OCI-LY1 (cell line): ENCODE results near the gene UBAP1L.

Experiments
- H2AFZ ChIP-seq: fragments of 200-600 bp; sonication (generic), shearing (Covaris generic); 2 replicates; pipeline ENCODE4 v1.6.0; 2014; ENCODE audit warnings: antibody characterized with exemption, mild to moderate bottlenecking, low read length
- H3F3A ChIP-seq: fragments of 200-600 bp; sonication (generic), shearing (Covaris generic); 2 replicates; pipeline ENCODE4 v1.6.0; 2014; ENCODE audit warnings: mild to moderate bottlenecking, antibody characterized with exemption, low read length, moderate library complexity; ENCODE audit not compliant: insufficient read depth
- H3K27ac ChIP-seq: fragments of 200-600 bp; sonication (generic); 2 replicates; pipeline ENCODE4 v1.5.1; 2014; ENCODE audit warnings: low read length, mixed run types, mild to moderate bottlenecking, low read depth; ENCODE audit not compliant: poor library complexity, severe bottlenecking
- H3K27me3 ChIP-seq: fragments of 200-600 bp; sonication (generic); 2 replicates; pipeline ENCODE4 v1.6.0; 2014; ENCODE audit warnings: antibody characterized with exemption, mild to moderate bottlenecking, low read length, moderate library complexity; ENCODE audit not compliant: insufficient read depth
- H3K36me3 ChIP-seq: fragments of 200-600 bp; sonication (generic); 2 replicates; pipeline ENCODE4 v1.6.1; 2014; ENCODE audit warnings: mild to moderate bottlenecking, antibody characterized with exemption, low read length, moderate library complexity, mixed read lengths; ENCODE audit not compliant: insufficient read depth
- H3K4me1 ChIP-seq: fragments of 200-600 bp; sonication (generic); 2 replicates; pipeline ENCODE4 v1.5.1; 2014; ENCODE audit warnings: mild to moderate bottlenecking, low read length, moderate library complexity; ENCODE audit not compliant: insufficient read depth, severe bottlenecking
- H3K4me2 ChIP-seq: fragments of 200-600 bp; sonication (generic), shearing (Covaris generic); 2 replicates; pipeline ENCODE4 v1.6.1; 2014; ENCODE audit warnings: low read length
- H3K4me3 ChIP-seq: fragments of 200-600 bp; sonication (generic); 2 replicates; pipeline ENCODE4 v1.5.1; 2014; ENCODE audit warnings: low read length, low read depth, mild to moderate bottlenecking, mixed read lengths; ENCODE audit not compliant: poor library complexity, severe bottlenecking
- H3K79me2 ChIP-seq: fragments of 200-600 bp; shearing (Covaris generic); 2 replicates; pipeline ENCODE4 v1.6.1; 2016; ENCODE audit warnings: mixed run types, low read length, mixed read lengths; ENCODE audit not compliant: insufficient read depth
- H3K9ac ChIP-seq: fragments of 200-600 bp; sonication (generic), shearing (Covaris generic); 2 replicates; pipeline ENCODE4 v1.6.1; 2014; ENCODE audit warnings: mild to moderate bottlenecking, low read length, mixed read lengths
- H3K9me2 ChIP-seq: fragments of 200-600 bp; sonication (generic), shearing (Covaris generic); 2 replicates; pipeline ENCODE4 v1.6.1; 2014; ENCODE audit warnings: low read depth, mild to moderate bottlenecking, low read length, mixed read lengths
- H3K9me3 ChIP-seq: fragments of 200-600 bp; shearing (Covaris generic); 2 replicates; pipeline ENCODE4 v1.6.1; 2014; ENCODE audit warnings: low read length, mixed read lengths
- H4K20me1 ChIP-seq: fragments of 200-600 bp; sonication (generic), shearing (Covaris generic); 2 replicates; pipeline ENCODE4 v1.6.0; 2016; ENCODE audit warnings: mild to moderate bottlenecking, low read length; ENCODE audit not compliant: insufficient read depth
- EZH2 ChIP-seq: fragments of 200-600 bp; sonication (generic), shearing (Covaris generic); IDR thresholded peaks from 2 replicates; pipeline ENCODE4 v1.8.0; 2017; ENCODE audit warnings: borderline replicate concordance, mixed run types, mild to moderate bottlenecking, antibody characterized with exemption, low read length, moderate library complexity, mixed read lengths
- TF ChIP-seq, protein P1 (sequence below): fragments of 200-600 bp; sonication (generic), shearing (Covaris generic); IDR thresholded peaks from 2 replicates; pipeline ENCODE4 v1.5.1; 2017; ENCODE audit warnings: mild to moderate bottlenecking, antibody characterized with exemption, low read length, moderate library complexity, mixed read lengths

Gene UBAP1L

DNA sequence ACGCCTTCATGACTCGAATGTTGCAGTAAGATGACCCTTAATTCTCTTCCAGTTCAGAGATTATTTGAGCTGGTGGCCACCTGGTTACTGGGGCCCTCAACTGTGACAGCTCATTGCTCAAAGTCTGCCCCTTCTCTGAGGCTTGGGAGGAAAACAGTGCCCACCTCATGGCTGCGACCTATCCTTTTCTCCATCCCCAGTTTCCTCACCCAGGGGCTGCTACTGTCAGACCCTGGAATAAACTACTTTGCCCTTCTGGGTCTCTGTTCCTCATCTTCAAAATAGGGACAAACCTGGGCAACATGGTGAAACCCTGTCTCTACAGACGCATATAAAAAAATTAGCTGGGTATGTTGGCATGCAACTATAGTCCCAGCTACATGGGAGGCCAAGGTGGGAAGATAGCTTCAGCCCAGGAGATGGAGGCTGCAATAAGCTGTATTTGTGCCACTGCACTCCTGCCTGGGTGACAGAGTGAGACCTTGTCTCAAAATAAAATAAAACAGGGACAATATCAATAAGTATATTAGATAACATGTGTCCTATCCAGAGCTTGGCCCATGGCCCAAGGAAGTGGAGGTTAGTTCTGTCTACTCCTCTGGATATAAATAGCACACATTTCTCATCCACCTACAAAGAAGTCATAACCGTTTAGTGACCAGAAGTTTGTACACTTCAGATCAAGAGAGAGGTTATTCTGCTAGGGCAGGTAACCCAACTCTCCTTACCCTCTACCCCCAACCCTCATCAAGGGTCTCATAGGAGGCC, 45.0 kb downstream of the UBAP1L start:
- no peaks in the 10 kb centered on the region for H3K36me3 ChIP-seq
- H3K4me2 ChIP-seq: no peak overlapping the region
- H3K27me3 ChIP-seq: peaks cover 1% of the 10 kb centered on the region
- no peak overlapping the region for H2AFZ ChIP-seq
- no peaks in the 10 kb centered on the region for H3K9me2 ChIP-seq
- no peak overlapping the region for H3K9ac ChIP-seq
- no peaks in the 10 kb centered on the region for H3K9me3 ChIP-seq
- H4K20me1 ChIP-seq: no peaks in the 10 kb centered on the region
- H3K4me3 ChIP-seq: no peak overlapping the region
- no peak for TF ChIP-seq EZH2
- TF ChIP-seq, protein P1, sequence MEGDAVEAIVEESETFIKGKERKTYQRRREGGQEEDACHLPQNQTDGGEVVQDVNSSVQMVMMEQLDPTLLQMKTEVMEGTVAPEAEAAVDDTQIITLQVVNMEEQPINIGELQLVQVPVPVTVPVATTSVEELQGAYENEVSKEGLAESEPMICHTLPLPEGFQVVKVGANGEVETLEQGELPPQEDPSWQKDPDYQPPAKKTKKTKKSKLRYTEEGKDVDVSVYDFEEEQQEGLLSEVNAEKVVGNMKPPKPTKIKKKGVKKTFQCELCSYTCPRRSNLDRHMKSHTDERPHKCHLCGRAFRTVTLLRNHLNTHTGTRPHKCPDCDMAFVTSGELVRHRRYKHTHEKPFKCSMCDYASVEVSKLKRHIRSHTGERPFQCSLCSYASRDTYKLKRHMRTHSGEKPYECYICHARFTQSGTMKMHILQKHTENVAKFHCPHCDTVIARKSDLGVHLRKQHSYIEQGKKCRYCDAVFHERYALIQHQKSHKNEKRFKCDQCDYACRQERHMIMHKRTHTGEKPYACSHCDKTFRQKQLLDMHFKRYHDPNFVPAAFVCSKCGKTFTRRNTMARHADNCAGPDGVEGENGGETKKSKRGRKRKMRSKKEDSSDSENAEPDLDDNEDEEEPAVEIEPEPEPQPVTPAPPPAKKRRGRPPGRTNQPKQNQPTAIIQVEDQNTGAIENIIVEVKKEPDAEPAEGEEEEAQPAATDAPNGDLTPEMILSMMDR: no peak
- no peaks in the 10 kb centered on the region for H3F3A ChIP-seq
- H3K27ac ChIP-seq: no peak overlapping the region
- no peaks in the 10 kb centered on the region for H3K4me1 ChIP-seq
- no peaks in the 10 kb centered on the region for H3K79me2 ChIP-seq

DNA sequence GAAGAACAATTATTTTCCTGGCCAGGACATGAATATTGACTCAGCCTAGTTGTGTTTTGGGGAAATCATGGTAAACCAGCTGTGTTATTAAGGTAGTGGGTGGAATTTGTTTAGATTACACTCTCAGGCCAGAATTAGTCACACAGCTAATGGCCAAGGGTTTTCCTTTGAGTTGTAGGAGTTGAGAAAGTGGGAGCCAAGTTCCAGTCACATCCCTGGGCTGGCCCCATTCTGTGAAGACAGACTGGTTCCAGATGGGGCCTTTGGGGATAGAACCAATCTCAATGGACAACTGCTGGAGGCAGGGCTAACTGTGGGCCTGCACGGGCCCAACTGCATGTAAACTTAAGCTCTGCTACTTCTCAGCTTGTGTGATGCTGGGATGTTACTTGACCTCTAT, 45.8 kb downstream of the UBAP1L start:
- Histone ChIP-seq H3K9ac (no peak overlapping the region), H3F3A (no peaks in the 10 kb centered on the region), H3K9me3 (no peaks in the 10 kb centered on the region), H3K4me1 (no peaks in the 10 kb centered on the region), H3K36me3 (no peaks in the 10 kb centered on the region), H4K20me1 (no peaks in the 10 kb centered on the region), H3K27me3 (peaks cover 3% of the 10 kb centered on the region), H3K27ac (no peak overlapping the region), H3K4me2 (no peak overlapping the region), H3K9me2 (no peaks in the 10 kb centered on the region), H3K79me2 (no peaks in the 10 kb centered on the region), H3K4me3 (no peak overlapping the region), H2AFZ (no peak overlapping the region)
- TF ChIP-seq, protein P1: no peak
- no peak for TF ChIP-seq EZH2

DNA sequence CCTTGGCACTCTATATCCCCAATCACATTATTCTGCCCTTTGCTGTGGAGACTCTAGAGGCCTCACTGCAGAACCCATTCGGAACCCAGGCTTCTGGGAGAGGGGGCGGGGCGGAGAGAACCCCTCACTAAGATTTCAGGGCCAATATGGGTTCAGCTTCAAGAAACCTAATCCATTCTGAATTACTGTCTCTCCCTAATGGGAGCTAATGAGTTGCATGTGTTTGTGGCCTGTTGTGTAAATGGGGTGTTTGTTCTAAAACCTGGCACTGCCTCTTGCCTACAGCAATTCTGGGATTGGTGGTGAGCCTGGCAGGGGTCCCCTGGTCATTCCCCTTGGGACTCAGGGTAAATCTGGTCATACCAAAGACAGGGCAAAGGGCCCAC, 46.6 kb downstream of the UBAP1L start:
- H3K9ac ChIP-seq: no peak overlapping the region
- H3K4me1 ChIP-seq: no peaks in the 10 kb centered on the region
- H3F3A ChIP-seq: no peaks in the 10 kb centered on the region
- H3K4me2 ChIP-seq: no peak overlapping the region
- H4K20me1 ChIP-seq: no peaks in the 10 kb centered on the region
- H3K9me3 ChIP-seq: no peaks in the 10 kb centered on the region
- H2AFZ ChIP-seq: no peak overlapping the region
- no peaks in the 10 kb centered on the region for H3K79me2 ChIP-seq
- H3K27ac ChIP-seq: no peak overlapping the region
- H3K9me2 ChIP-seq: no peaks in the 10 kb centered on the region
- TF ChIP-seq EZH2: no peak
- TF ChIP-seq, protein P1: no peak
- H3K27me3 ChIP-seq: peaks cover 3% of the 10 kb centered on the region
- no peaks in the 10 kb centered on the region for H3K36me3 ChIP-seq
- no peak overlapping the region for H3K4me3 ChIP-seq
